ENCODE data around the gene CYP2W1.
"Not testable (repeated sequence)": the region's sequence is repeated elsewhere in the genome, so short reads cannot be mapped to it uniquely, and the experiment has no call there.

Gene CYP2W1, protein sequence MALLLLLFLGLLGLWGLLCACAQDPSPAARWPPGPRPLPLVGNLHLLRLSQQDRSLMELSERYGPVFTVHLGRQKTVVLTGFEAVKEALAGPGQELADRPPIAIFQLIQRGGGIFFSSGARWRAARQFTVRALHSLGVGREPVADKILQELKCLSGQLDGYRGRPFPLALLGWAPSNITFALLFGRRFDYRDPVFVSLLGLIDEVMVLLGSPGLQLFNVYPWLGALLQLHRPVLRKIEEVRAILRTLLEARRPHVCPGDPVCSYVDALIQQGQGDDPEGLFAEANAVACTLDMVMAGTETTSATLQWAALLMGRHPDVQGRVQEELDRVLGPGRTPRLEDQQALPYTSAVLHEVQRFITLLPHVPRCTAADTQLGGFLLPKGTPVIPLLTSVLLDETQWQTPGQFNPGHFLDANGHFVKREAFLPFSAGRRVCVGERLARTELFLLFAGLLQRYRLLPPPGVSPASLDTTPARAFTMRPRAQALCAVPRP

GRCh38 chr7:983004-983615, at the start of gene CYP2W1:
Gene CYP2W1, plus strand, starts transcription at chr7:983181. Its CDS starts 31 bp downstream, at chr7:983212.
- DNase-seq, result no peak

DNA sequence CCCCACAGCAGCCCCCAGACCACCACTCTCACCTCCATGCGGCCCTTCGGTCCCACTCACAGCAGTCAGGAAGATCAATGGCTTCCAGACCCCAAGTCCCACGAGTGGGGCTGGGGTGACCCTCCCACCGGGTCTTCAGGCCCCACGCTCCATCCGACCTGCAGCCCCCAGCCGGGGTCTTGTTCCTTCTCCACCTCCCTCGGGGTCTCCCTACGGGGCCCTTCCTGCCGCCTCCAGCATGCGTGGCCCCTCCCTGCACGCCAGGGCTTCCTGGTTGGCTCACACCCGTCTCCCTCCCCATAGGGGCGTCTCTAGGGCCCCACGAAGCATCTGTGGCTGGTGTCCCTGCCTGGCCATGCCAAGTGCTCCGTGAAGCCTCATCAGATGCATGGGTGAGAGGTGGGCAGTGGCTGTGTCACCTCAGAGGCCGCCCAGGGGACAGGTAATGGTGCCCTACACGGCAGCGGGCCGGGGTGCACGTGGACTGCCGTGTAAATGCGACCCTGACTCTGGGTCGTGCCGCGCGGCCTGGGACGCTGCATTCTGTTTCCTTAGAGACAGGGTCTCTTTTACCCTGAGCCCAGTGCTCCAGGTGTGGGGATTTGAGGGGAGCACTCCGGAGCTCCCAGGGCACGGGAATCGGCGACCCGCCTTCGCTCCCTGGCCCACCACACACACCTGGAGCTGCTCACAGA, 48.4 kb upstream of the CYP2W1 start:
- no peak for DNase-seq

GRCh38 chr7:935164-935873, 47.7 kb upstream of the CYP2W1 start:
- no peak for DNase-seq

GRCh38 chr7:935874-936385, 47.1 kb upstream of the CYP2W1 start:
- DNase-seq, result no peak

DNA sequence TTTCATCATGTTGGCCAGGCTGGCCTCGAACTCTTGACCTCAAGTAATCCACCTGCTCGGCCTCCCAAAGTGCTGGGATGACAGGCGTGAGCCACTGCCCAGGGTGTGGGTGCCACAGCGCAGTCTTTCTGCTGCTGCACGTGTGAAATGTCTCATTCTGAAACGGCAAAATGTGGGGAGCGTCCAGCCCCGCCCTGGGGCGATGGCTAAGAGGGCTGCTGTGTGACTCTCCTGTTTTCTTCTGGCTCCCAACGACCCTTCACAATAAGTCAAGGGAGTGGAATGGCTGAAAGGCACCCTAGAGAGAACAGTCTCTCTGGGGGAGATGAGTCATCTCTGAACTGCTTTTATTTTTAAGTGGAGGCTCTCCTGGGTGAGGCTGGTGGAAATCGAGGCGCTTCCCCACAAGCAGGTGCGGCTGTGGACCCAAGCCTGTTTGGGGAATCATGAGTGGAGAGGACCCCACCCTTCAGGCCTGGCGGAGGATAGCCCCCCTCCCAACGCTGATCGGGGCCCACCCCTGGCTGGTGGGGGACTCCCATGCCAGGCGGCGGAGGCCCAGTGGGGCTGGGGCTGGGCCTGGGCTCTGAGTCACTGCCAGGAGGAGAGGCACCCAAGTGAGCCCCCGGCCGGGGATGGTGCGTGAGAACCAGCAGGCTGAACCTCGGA, 46.5 kb upstream of the CYP2W1 start:
- DNase-seq, result no peak

- no peak for DNase-seq
Measured at GRCh38 chr7:937856-938484, 45.0 kb upstream of the CYP2W1 start.

GRCh38 chr7:938546-939185, 44.3 kb upstream of the CYP2W1 start:
- no peak for DNase-seq

GRCh38 chr7:939843-940242, 43.1 kb upstream of the CYP2W1 start:
- no peak for DNase-seq

DNA sequence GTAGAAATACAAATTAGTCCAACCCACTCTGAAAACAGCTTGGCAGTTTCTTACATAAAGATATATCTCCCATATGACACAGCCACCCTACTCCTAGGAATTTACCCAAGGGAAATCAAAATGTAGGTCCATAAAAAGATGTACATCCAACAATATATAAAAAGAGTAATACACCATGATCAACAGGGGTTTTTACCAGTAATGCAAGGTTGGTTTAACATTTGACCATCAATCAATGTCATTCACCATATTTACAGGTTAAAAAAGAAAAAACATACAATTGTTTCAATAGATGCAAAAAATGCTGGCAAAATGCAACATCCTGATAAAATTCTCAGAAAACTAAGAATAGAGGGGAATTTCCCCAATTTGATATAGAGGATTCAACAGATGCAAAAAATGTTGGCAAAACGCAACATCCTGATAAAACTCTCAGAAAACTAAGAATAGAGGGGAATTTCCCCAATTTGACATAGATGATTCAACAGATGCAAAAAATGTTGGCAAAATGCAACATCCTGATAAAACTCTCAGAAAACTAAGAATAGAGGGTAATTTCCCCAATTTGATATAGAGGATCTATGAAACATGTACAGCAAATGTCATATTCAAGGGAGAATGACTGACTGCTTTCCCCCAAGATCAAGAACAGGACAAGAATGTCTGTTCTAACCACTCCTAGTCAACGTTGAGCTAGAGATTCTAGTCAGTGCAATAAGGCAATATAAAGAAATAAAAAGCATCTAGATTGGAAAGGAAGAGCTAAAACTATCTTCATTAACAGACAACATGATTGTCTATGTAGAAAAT, 42.2 kb upstream of the CYP2W1 start:
- no peak for DNase-seq

DNA sequence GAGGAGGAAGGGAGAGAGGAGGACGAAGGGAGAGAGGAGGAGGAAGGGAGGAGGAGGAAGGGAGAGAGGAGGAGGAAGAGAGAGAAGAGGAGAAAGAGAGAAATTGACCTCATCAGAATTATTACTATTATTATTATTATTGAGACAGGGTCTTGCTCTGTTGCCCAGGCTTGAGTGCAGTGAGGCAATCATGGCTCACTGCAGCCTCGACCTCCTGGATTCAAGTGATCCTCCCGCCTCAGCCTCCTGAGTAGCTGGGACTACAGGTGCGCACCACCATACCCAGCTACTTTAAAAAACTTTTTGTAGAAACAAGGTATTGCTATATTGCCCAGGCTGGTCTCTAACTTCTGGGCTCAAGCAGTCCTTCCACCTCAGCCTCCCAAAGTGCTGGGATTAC, 39.2 kb upstream of the CYP2W1 start:
- not testable (repeated sequence) for DNase-seq

DNA sequence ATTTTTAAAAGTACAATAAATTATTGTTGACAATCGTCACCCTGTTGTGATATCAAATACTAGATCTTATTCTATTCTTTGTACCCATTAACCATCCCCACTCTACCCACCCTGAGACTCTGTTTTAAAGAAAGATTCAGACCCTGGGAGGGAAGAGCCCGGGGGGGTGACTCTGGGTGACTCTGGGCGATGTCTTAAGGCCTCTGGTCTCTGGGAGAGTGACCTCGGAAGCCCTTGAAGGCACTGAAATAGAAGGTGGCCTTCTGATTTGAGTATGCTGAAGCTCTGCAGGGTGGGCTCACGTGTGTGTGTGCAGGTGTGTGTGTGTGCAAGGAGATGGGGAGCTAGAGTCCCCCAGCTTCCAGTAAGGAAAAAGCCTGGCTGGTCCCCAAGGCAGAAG, 38.2 kb upstream of the CYP2W1 start:
- DNase-seq, result no peak

DNA sequence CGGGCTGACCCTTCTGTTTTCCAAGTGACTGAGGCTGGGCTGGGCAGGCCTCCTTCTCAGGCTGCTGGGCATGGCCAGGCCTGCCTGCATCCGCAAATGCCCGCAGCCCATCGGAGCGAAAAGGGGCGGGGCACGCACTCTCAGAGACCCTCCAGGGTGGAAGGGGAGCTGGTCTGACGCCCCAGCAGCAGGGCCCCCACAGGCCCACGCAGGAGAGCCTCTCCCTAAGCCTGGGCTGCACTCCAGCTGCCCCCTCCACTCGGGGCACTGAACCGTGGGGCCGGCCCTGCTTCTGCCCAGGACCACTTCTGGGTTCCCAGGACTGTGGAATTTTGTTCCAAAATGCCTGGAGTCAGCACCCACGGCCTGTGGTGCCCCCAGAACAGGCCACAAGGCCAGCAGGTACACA, 37.8 kb upstream of the CYP2W1 start:
- no peak for DNase-seq

- DNase-seq, result no peak
Measured at GRCh38 chr7:945556-946255, 37.3 kb upstream of the CYP2W1 start.

GRCh38 chr7:946256-946996, 36.6 kb upstream of the CYP2W1 start:
- DNase-seq, result no peak

GRCh38 chr7:947391-948210, 35.4 kb upstream of the CYP2W1 start:
- no peak for DNase-seq

- no peak for DNase-seq
Measured at GRCh38 chr7:949021-949934, 33.7 kb upstream of the CYP2W1 start.

Measured in CD4-positive, alpha-beta T cell treated with Interleukin-12 subunit alpha and Interleukin-12 subunit beta, for 1 hour (primary cell).